GM21825 (cell line): ENCODE results near the gene KCNJ18.
"Not testable (repeated sequence)": the region's sequence is repeated elsewhere in the genome, so short reads cannot be mapped to it uniquely, and the experiment has no call there.

Experiments
- ATAC-seq: cut with Tn5 transposase; IDR thresholded peaks from one replicate; pipeline ENCODE4 v1.9.1; 2021; ENCODE audit warnings: mild to moderate bottlenecking, moderate library complexity; ENCODE audit not compliant: unreplicated experiment

KCNJ18 gene

DNA sequence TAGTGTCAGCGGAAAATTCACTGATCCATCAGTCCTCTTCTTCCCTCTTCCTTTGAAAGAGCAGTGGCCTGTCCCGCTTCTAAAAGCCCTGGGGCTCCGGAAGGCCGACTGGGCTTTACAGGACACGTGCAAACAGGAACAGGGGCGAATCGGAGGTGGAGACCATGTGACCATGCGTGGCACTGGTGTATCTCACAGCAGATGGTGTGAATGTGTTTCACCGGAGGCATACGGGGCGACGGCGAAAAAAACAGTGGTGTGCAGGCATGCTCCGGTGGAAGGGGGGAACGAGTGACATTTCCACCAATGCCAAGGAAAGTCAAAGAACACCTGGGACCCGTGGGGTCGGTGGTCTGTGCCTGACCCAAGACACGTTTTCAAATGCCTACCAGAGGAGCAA, 8.4 kb upstream of the KCNJ18 start:
- ATAC-seq: not testable (repeated sequence)

DNA sequence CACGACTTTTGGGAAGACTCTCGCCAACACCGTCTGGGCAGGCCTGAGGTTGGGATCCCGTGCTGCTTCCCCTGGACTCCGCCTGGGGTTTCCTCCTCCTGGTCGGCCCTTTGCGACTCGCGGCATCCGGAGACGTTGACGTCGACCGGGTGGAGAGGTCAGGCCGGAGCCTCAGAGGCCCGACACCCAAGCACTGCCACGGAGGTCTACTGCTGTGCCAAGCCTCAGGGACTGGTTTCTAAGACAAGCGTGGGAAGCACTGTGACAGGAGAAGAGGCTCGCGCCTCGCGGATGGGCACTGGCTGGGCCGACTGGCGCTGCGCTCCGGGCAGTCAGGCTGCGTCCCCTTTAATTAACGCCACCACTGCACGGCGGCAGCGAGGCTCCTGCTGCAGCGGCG, 7.9 kb upstream of the KCNJ18 start:
- not testable (repeated sequence) for ATAC-seq

DNA sequence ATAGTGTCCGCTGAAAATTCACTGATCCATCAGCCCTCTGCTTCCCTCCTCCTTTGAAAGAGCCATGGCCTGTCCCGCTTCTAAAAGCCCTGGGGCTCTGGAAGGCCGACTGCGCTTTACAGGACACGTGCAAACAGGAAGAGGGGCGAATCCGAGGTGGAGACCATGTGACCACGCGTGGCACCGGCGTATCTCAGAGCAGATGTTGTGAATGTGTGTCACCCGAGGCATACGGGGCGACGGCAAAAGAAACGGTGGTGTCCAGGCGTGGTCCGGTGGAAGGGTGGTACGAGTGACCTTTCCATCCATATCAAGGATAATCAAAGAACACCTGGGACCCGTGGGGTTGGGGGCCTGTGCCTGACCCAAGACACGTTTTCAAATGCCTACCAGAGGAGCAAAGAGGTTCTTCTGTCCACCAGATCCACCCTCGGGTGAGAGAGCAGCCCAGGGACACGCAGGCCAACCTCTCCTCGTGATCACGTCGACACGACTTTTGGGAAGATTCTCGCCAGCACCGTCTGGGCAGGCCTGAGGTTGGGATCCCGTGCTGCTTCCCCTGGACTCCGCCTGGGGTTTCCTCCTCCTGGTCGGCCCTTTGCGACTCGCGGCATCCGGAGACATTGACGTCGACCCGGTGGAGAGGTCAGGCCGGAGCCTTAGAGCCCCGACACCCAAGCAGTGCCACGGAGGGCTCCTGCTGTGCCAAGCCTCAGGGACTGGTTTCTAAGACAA, 7.1 kb upstream of the KCNJ18 start:
- not testable (repeated sequence) for ATAC-seq

DNA sequence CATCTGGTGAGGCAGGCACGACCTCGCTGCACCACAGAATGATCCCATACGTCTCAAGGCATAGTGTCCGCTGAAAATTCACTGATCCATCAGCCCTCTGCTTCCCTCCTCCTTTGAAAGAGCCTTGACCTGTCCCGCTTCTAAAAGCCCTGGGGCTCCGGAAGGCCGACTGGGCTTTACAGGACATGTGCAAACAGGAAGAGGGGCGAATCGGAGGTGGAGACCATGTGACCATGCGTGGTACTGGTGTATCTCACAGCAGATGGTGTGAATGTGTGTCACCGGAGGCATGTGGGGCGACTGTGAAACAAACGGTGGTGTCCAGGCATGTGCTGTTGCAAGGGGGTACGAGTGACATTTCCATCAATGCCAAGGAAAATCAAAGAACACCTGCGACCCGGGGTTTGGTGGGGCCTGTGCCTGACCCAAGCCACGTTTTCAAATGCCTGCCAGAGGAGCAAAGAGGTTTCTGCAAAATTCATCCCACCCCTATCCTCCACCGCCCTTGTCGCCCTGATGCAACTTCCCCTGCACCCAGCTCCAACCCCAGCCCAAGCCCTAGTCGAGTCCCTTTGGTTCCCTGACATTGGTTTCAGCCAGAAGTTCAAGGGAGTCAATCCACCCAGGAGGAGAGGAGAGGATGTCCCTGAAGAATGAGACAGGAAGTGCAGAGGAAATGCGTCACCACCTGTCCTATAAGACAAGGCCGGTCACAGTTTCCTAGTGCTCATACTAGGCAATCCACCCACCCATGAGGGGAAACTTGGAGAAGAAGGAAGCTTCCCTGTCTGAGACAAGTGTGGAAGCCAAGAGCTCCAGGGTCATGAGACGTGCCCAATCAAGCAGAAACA, 5.9 kb upstream of the KCNJ18 start:
- no peak for ATAC-seq

DNA sequence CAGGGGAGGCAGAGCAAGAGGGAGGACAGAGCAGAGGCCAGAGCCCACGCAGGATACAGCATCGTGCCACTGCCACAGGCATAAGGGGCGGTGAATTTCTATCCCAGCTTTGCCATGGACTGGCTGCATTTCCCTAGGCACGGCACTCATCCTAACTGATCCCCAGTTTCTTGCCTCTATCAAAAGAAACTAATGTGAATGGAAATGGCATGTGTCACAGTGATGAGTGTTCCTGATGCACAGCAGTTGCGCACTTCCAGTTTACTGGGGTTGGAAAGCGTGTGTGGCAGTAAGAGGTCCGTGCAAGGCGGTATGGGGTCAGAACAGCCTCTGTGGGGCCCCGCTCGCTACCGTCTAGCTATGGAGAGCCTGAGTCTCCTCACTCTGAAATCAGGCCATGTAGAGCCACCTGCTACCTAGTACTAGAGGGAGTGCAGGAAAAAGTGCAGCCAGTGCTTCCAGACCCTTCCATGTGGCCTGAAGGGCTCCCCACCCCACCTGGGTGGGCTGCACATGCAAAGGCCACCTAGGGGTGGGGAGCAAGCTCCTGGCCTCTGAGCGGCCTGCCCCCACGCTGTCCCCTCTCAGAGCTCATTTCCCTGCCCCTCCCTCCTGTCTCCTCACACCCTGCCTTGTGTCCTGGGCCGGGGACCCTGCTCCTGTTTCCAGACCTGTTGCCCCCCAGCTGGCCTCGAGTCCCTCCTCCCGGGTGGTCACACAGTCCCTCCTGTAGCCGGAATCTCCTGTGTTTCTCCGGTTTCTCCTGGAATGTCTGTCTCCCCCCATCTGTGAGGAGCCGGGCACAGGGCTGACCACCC, 5.0 kb upstream of the KCNJ18 start:
- no peak for ATAC-seq

DNA sequence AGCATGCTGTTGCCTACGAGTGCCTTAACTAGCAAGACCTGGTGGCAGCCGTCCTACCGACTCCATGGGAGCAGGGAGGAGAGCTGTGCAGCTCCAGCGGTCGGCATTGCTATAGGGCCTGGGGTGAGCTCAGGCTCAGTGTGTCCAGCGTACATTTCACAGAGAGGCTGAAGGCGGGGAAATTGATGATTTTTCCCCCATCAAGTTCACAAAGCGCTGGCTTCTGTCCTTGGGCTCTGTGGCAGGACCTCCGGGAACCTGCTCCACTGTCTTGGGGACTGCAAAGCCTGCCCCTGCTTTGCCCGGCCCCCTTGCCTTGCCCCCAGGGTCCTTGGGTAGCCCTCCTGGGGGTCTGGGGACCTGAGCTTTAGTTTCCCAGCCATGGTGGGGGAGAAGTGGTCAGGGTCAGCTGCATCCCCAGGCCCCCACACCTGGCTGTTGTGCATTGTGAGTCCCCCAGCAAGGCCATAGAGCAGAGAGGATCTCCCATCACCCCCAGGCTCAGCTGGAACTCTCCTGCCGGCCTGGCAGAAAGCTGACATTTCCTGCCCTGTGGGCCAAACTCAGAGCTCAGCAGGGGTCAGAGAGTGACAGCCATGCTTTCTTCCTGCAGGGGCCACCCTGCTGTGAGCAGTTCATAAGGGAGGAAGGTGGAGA, 3.9 kb upstream of the KCNJ18 start:
- no peak for ATAC-seq

DNA sequence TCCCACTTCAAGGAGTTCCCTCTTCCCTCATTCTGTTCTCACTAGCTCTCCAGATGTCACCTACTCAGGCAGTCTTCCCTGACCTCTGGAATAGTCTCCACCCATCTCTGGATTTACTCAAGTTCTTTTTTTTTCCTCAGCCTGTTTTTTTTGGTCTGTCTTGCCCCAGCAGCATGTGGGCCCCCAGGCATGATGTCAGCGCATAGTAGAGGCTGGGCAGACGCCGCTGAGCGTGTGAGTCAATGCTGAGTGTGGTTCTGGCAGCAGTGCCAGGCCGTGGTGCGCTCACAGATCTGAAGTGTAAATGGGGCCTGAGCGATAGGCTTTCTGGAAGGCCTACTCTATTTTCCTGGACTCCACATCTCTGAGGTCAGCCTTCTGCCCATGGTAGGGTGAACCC, 2.7 kb upstream of the KCNJ18 start:
- no peak for ATAC-seq

DNA sequence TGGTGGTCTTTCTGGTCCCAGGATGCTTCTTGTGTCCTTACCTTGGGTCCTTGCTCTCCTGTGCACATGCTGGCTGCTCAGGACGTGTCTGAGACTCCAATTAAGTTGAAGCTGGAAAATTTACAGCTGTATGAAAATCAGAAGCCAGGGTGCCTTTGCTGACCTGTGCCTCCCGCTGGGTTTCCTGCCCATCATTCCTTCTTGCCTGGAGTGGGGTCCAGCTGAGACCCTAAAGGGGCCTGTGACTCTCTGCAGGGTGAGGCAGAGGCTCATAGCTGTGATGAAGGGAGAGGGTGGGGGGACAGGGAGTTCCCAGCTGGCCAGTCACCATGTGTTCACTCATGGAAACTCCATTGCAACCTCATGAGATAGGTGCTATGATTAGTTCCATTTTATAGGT, 1.5 kb upstream of the KCNJ18 start:
- not testable (repeated sequence) for ATAC-seq

DNA sequence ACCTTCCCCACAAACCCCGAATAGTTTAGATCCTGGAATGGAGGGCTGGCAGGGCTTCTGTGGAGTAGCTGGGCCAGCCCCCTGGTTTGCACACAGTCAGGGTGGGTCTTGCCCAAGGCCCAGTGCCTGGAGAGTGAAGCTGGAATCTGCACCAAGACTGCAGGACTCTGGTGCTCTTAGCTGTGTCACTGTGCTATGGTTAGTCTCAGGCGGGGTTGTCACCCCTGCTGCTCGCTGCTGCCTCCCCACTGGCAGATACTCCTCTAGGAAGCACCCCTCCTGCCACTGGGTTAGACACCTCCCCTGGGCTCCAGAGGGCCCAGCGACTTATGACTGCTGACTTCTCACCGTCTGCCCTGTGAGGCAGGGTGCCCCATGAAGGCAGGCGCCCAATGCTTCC, 842 bp upstream of the KCNJ18 start:
- not testable (repeated sequence) for ATAC-seq

DNA sequence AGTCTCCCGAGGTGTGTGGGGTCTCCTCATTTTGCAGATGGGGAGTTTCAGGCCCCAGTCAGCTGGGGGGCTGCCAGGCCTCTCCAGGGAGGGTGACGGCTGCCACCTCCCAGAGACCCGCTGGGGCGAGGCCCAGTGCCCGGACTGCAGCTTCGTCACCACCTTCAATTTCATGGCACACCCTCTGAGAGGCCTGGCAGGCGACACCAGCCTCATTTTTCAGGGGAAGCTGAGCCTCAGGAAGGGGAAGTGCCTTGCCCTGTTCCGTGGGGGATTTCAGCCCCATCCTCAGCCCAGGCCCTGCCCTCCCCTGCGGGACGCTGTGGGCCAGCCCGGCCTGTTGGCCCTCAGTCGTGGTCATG, 362 bp downstream of the KCNJ18 start:
- not testable (repeated sequence) for ATAC-seq

DNA sequence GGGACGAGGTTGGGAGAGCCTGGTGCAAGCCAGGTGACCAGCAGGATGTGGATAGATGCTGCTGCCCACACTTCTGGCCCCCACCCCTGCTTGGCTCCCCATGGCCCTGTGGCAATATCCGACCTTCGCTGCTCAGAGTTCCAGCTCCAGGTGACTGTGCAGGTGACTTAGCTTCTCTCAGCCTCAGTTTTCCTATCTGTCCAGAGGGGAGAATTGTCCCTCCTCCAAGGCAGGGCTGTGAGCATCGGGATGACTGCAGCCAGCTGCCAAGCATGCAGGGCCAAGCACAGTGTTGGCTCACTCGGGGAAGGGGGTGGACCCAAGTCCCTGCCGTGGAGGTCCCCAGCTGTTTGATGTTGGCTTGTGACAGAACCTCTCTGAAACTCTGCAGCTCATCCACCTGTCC, 1.1 kb downstream of the KCNJ18 start:
- ATAC-seq: not testable (repeated sequence)

DNA sequence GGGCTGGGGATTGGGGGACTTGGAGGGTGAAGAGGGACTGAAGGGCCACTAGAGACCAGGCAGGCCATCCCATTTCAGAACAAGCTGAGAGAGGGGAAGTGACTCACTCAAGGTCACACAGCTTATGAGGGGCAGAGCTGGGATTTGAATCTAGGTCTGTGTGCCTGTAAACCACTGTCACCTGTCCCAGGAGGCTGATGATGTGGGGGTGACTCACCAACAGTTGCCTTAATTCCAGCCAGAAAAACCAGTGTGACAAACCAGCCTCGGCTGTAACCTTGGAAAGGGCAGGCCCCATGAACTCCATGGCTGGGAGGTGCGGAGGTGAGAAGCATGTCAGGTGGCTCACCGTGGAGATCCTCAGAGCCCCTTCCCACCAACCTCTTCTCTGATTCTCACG, 1.6 kb downstream of the KCNJ18 start:
- not testable (repeated sequence) for ATAC-seq

DNA sequence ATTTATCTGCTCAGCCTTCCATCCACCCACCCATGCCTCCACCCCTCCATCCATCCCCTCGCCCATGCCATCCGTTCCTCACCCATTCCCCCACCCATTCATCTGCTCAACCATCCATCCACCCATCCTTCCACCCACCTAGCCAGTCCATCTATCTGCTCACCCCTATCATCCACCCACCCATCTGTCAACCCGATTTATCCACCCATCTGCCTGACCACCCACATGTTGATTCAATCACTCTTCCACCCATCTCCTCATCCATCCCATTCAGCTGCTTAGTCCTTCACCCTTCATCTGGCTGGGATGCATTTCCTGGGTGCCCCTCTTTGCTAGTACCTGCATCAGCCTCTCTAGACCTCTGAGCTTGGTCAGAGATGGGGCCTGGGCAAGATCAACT, 3.9 kb downstream of the KCNJ18 start:
- not testable (repeated sequence) for ATAC-seq

DNA sequence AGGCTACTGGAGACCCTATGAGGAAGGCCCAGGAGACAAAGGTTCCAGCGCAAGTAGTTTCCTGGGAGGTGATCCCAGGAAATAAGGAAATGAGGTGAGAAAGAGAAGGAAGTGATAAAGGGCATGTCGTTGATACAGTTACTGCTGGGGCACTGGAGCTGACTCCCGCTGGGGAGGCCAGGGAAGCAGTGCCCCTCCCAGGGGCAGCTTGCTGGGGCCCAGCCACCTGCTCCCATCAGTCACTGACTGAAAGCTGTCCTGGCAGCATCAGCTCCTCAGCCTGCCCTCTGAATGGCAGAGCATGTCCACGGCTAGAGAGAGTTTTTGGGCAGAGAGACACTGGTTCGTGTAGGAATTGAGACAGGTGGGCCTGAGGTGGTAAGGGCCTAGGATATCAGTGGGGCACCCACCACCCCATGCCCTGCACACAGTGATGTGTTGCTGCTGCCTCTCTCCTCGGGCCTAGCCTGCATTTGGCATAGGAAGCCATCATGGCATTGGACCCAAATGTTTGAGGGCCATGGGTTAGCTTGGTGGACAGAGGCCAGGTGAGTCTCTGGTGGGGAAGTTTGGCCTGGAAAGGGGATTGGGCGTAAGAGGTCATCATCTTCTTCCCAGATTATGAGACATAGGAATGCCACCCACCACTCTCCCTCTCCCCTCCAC, 4.7 kb downstream of the KCNJ18 start:
- ATAC-seq: not testable (repeated sequence)

DNA sequence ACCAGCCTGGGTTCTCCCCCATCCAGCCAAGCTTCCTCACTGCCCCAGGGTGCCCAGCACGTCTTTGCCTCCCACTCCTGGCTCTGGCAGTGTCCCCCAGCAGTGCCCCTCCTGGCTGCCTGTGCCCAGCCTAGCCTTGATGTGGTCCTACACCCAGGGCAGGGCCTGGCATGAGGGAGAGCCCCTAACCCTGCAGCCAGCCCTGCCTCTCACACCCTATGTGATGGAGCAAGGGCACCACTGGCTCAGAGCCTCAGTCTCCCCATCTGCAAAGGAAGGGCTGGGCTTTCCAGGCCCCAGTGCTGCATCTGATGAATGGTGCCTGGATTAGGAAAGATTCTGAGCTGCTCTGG, 5.2 kb downstream of the KCNJ18 start:
- ATAC-seq: not testable (repeated sequence)

DNA sequence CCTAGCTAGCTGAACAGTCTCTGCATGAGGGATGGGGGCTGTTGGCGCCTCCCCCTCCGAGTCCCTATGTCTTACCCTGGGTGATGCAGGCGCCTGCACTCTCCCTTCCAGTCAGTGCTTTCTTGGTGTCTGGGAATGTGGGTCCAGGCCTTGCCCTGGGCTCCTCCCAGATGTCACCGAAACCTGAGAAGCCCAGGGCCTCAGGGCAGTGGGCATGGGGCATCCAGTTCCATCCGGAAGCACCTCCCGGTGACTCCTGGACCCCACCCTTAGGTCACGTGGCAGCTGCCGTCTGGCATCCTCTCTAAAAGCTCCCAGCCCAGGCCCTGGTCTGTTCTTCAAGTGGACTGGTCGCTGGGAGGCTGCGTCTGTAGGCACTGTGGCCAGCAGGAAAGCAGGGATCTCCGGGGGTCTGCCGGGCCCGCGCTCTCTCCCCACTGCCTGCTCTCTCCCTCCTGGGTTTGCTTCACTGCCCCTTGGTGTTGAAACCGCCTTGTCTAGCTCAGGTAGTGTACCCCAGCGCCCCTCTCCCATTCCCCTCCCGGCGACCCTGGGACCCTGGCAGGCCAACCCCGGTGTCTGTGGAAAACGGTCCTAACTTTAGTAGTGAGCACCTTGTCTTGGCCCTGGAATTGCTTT, 6.2 kb downstream of the KCNJ18 start:
- not testable (repeated sequence) for ATAC-seq

DNA sequence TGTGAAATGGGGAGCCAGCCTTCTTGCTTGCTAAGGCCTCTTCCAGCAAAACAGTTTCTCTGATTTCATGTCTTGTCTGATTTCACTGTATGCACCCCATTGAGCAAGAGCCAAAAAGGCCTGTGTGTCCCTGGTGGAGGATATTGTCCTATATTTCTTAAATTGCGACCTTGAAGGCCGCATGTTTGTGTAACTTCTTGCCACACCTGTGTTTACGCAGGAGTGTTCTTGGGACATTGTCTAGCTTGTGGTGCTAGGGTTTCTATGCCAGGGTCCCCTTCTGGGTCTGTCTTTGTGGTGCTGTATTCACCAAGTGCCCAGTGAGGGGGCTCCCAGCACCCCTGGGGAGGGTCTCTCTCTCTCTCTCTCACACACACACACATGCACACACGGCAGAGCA, 6.8 kb downstream of the KCNJ18 start:
- not testable (repeated sequence) for ATAC-seq

DNA sequence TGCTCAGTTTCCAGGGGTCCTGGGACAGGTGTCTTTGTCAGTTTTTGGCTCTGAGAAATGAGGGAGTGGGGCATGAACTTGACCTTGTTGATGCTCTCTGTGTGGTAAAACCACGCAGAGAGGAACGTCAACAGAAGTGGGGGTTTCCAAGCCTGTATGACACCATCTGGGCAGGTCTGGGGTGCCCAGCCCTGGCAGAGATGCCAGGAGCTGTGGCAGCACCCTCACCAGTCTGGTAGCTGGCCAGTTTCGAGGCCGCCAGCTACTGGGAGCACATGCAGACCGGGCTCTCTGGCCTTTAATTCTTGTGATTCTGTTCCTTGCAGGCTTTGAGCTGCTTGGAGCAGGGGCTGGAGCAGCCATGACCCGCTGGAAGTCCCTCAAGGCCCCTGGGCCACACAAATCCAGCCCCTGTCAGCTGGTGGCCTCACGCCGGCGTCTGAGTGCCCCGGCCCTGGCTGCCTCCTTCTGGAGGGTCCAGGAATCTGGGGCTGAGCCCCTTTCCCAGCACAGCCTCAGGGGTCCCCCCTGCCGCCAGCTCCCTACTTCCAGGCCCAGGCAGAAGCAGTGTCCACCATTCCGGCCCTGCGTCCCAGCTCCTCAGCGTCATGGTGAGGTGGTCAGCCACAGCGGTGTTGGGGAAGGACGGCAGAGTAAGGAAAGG, 7.4 kb downstream of the KCNJ18 start:
- not testable (repeated sequence) for ATAC-seq

DNA sequence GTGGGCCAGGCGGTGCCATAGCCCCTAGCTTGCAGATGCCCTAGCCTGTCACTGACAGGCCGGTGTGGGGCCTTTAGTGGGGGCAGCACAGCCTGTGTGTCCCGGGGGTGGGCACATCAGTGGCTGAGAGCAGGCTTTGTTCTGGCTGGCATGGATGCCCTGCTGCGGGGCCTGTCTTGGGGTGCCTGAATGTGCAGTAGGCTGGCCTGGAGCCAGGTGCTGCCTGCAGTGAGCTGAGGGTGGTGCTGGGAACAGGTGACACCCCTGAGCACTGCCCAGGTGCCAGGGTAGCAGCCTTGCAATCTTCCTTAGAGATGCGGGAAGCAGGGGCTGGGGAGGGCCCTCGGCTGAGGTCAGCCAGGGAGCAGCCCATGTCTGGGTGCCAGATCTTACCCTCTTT, 8.8 kb downstream of the KCNJ18 start:
- ATAC-seq: not testable (repeated sequence)
